CD14-positive monocyte (primary cell): ENCODE results near the gene ITPRIPL2. TPM values are rescaled to one million over a fixed set of nuclear protein-coding genes. Genes with fewer than 3 reads are reported as not detected.

Source experiments
- DNase-seq, 3 donors: peaks; one replicate each; pipeline ENCODE4 v3.0.0-alpha.2; 2011 to 2022
- H2AFZ ChIP-seq: 2 replicates; pipeline ENCODE4 v1.6.0; 2012; ENCODE audit warnings: mild to moderate bottlenecking, low read depth, low read length, inconsistent platforms; ENCODE audit not compliant: insufficient read depth, poor library complexity, severe bottlenecking
- H3K27ac ChIP-seq, 2 donors: 1 replicate in 1 of 2; 2 replicates in 1 of 2; pipeline ENCODE4 v1.5.1; 2012 to 2013; ENCODE audit warnings: low read length in 2 of 2, control low read depth in 1 of 2, inconsistent platforms in 1 of 2, low read depth in 1 of 2, mild to moderate bottlenecking in 1 of 2
- H3K27me3 ChIP-seq, 2 donors: one replicate each; pipeline versions ENCODE4 v1.6.0 to v1.6.1; 2011 to 2013; ENCODE audit warnings: low read length in 2 of 2; ENCODE audit not compliant: control insufficient read depth in 2 of 2, insufficient read depth in 2 of 2
- H3K36me3 ChIP-seq, 2 donors: replicated peaks in 1 of 2; 1 replicate in 1 of 2; 2 replicates in 1 of 2; pipeline versions ENCODE4 v1.5.1 to v1.6.1; 2012 to 2013; ENCODE audit warnings: low read length in 2 of 2, control low read depth in 1 of 2, inconsistent platforms in 1 of 2, mild to moderate bottlenecking in 1 of 2; ENCODE audit not compliant: insufficient read depth in 2 of 2, control insufficient read depth in 1 of 2
- H3K4me1 ChIP-seq, 2 donors: 1 replicate in 1 of 2; 2 replicates in 1 of 2; pipeline versions ENCODE4 v1.5.1 to v1.6.1; 2012 to 2013; ENCODE audit warnings: low read length in 2 of 2, control low read depth in 1 of 2, inconsistent platforms in 1 of 2, mild to moderate bottlenecking in 1 of 2, moderate library complexity in 1 of 2; ENCODE audit not compliant: insufficient read depth in 2 of 2, control insufficient read depth in 1 of 2
- H3K4me2 ChIP-seq: replicated peaks from 2 replicates; pipeline ENCODE3; 2012; ENCODE audit warnings: low read length, moderate library complexity, mild to moderate bottlenecking; ENCODE audit not compliant: poor library complexity, severe bottlenecking; ENCODE audit errors: extremely low read depth
- H3K4me3 ChIP-seq, 3 experiments: fragments of 200-600 bp in 1 of 3; sonication (generic) in 1 of 3; replicated peaks in 1 of 3; 1 replicate in 2 of 3; 2 replicates in 1 of 3; pipeline ENCODE4 v1.5.1; 2011 to 2013; ENCODE audit warnings: low read length in 3 of 3, mild to moderate bottlenecking in 3 of 3, control low read depth in 2 of 3, low read depth in 2 of 3, inconsistent platforms in 1 of 3, moderate library complexity in 1 of 3
- H3K79me2 ChIP-seq: 2 replicates; pipeline ENCODE4 v1.6.0; 2012; ENCODE audit warnings: mild to moderate bottlenecking, control low read depth, inconsistent platforms, low read length, moderate library complexity; ENCODE audit not compliant: insufficient read depth
- H3K9ac ChIP-seq: 2 replicates; pipeline ENCODE4 v1.6.0; 2017; ENCODE audit warnings: low read length, mild to moderate bottlenecking; ENCODE audit not compliant: insufficient read depth, poor library complexity, severe bottlenecking
- H3K9me3 ChIP-seq, 2 donors: replicated peaks in 1 of 2; 1 replicate in 1 of 2; 2 replicates in 1 of 2; pipeline versions ENCODE4 v1.5.1 to v1.6.1; 2012 to 2013; ENCODE audit warnings: low read length in 2 of 2, control low read depth in 1 of 2; ENCODE audit not compliant: control insufficient read depth in 1 of 2, insufficient read depth in 1 of 2
- H4K20me1 ChIP-seq: 2 replicates; pipeline ENCODE4 v1.6.0; 2012; ENCODE audit warnings: mild to moderate bottlenecking, low read length, control low read depth, moderate library complexity; ENCODE audit not compliant: insufficient read depth
- H3K27ac Mint-ChIP-seq, 7 donors: one replicate each; pipeline ENCODE4 v1.8.0; 2020; ENCODE audit warnings: mild to moderate bottlenecking in 7 of 7, mixed read lengths in 7 of 7, moderate library complexity in 6 of 7, inconsistent platforms in 2 of 7
- H3K27me3 Mint-ChIP-seq, 3 donors: one replicate each; pipeline ENCODE4 v1.8.0; 2021 to 2022; ENCODE audit warnings: low read depth in 3 of 3, mild to moderate bottlenecking in 3 of 3, mixed read lengths in 3 of 3, moderate library complexity in 3 of 3, inconsistent platforms in 1 of 3
- H3K36me3 Mint-ChIP-seq, 2 donors: one replicate each; pipeline ENCODE4 v1.8.0; 2020; ENCODE audit warnings: mixed read lengths in 2 of 2, inconsistent platforms in 1 of 2, mild to moderate bottlenecking in 1 of 2
- H3K4me1 Mint-ChIP-seq: one replicate; pipeline ENCODE4 v1.8.0; 2020; ENCODE audit warnings: mild to moderate bottlenecking, mixed read lengths
- H3K4me3 Mint-ChIP-seq, 2 donors: one replicate each; pipeline ENCODE4 v1.8.0; 2020; ENCODE audit warnings: mild to moderate bottlenecking in 2 of 2, mixed read lengths in 2 of 2, moderate library complexity in 1 of 2
- H3K9me3 Mint-ChIP-seq, 7 donors: one replicate each; pipeline ENCODE4 v1.8.0; 2020 to 2022; ENCODE audit warnings: mixed read lengths in 7 of 7, mild to moderate bottlenecking in 6 of 7, moderate library complexity in 6 of 7, inconsistent platforms in 2 of 7
- WGBS: methylation state at CpG from one replicate; pipeline ENCODE4 v1.1.5; 2013; ENCODE audit warnings: missing lambda C conversion rate; ENCODE audit not compliant: insufficient coverage; 5-methylcytosine and 5-hydroxymethylcytosine counted together
- intact Hi-C, 2 donors: fragments of 100-400 bp; cut with micrococcal nuclease; formaldehyde crosslinking; loops; one replicate each; pipeline versions ENCODE4 v1.15.0 to v1.15.1; 2023
- polyA plus RNA-seq, 3 donors: library from polyadenylated mRNA; depleted of rRNA in 1 of 3; unstranded in 2 of 3; stranded (reverse) in 1 of 3; fragments of 300-500 nt in 2 of 3; fragments of >200 nt in 1 of 3; fragmentation: Illumina TruSeq in 2 of 3; gene quantifications; 1 replicate in 2 of 3; 2 replicates in 1 of 3; pipeline ENCODE4 v1.2.3, GENCODE V29; 2012 to 2021
- TF ChIP-seq, protein P1 (sequence below): fragments of 200-600 bp; IDR thresholded peaks from one replicate; pipeline ENCODE4 v1.8.0; 2022; ENCODE audit warnings: antibody characterized with exemption, mild to moderate bottlenecking

Gene ITPRIPL2
- polyA plus RNA-seq, 3 donors: 7.9 to 9.0 (median 8.2) TPM

DNA sequence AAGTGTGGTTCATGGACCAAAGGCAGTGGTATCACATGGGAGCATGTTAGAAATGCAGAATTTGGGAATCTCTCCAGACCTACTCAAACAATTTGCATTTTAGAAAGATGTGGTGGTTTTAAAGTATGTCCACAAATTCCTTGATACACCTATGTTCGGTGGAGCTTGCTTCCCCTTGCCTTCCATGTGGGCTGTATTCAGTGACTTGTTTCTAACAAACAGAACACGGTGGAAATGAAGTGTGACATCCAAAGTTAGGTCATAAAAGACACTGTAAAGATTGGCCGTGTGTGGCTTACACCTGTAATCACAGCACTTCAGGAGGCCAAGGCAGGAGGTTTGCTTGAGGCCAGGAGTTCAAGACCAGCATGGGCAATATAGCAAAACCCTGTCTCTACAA is 29.6 kb upstream of the ITPRIPL2 start:
- H3K4me3 ChIP-seq: no peak overlapping the region
- H2AFZ ChIP-seq: no peak overlapping the region
- H3K4me1 Mint-ChIP-seq: peaks cover 13% of the 10 kb centered on the region
- no peak overlapping the region for H3K27ac Mint-ChIP-seq
- H3K4me1 ChIP-seq: peaks cover 14% of the 10 kb centered on the region in 2 donors
- H3K36me3 Mint-ChIP-seq: peaks cover 18 to 21% of the 10 kb centered on the region in 2 donors
- intact Hi-C loops: loop anchor here (5.0 to 10.0 kb wide), 2 partner anchors 418 to 801 kb away; partner anchors contain the start of gene GPRC5B (in 1 of the 2)
- no peak overlapping the region for H3K9ac ChIP-seq
- H3K9me3 ChIP-seq: no peaks in the 10 kb centered on the region
- H3K27me3 ChIP-seq: peaks cover 0 to 19% of the 10 kb centered on the region in 2 donors
- H3K79me2 ChIP-seq: no peaks in the 10 kb centered on the region
- peaks cover 0 to 5% (median 0%) of the 10 kb centered on the region in 7 donors for H3K9me3 Mint-ChIP-seq
- peaks cover 14 to 16% (median 16%) of the 10 kb centered on the region in 3 donors for H3K27me3 Mint-ChIP-seq
- peaks cover 5 to 25% of the 10 kb centered on the region in 2 donors for H3K36me3 ChIP-seq
- no peak overlapping the region for H3K4me2 ChIP-seq
- WGBS: 100% methylated on average over 2 of the region's 3 CpGs
- TF ChIP-seq, protein P1, sequence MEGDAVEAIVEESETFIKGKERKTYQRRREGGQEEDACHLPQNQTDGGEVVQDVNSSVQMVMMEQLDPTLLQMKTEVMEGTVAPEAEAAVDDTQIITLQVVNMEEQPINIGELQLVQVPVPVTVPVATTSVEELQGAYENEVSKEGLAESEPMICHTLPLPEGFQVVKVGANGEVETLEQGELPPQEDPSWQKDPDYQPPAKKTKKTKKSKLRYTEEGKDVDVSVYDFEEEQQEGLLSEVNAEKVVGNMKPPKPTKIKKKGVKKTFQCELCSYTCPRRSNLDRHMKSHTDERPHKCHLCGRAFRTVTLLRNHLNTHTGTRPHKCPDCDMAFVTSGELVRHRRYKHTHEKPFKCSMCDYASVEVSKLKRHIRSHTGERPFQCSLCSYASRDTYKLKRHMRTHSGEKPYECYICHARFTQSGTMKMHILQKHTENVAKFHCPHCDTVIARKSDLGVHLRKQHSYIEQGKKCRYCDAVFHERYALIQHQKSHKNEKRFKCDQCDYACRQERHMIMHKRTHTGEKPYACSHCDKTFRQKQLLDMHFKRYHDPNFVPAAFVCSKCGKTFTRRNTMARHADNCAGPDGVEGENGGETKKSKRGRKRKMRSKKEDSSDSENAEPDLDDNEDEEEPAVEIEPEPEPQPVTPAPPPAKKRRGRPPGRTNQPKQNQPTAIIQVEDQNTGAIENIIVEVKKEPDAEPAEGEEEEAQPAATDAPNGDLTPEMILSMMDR: no peak
- H3K27ac ChIP-seq: no peak overlapping the region
- no peaks in the 10 kb centered on the region for H4K20me1 ChIP-seq
- no peak overlapping the region for H3K4me3 Mint-ChIP-seq
- no peak for DNase-seq

DNA sequence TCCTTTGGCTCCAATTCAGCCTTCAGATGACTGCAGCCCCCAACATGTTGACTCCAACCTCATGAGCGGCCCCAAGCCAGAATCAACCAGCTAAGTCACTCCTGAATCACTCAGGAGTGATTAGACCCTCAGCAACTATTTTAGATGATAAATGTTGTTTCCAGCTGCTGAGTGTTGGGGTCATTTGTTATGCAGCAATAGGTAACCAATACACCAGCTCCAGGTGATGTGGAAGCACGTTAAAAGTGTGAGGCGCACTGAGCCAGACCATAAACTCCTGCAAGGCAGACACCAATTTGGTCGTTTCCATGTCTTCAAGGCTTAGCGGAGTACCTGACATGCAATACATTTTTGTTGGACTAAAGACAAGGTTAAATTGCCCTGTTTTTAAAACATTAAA is 28.9 kb upstream of the ITPRIPL2 start:
- no peak overlapping the region for H3K4me2 ChIP-seq
- intact Hi-C loops: loop anchor here (5.0 to 10.0 kb wide), 4 partner anchors 82 to 800 kb away; partner anchors contain the start of genes GPRC5B (in 1 of the 2) and SYT17 (in 1 of the 2)
- no peak overlapping the region for H3K4me3 ChIP-seq
- DNase-seq: no peak
- H3K27ac Mint-ChIP-seq: no peak overlapping the region
- H3K4me1 ChIP-seq: peaks cover 14% of the 10 kb centered on the region in 2 donors
- H3K27ac ChIP-seq: no peak overlapping the region
- H3K27me3 ChIP-seq: peaks cover 0 to 19% of the 10 kb centered on the region in 2 donors
- no peaks in the 10 kb centered on the region for H3K79me2 ChIP-seq
- H3K36me3 ChIP-seq: peaks cover 0 to 19% of the 10 kb centered on the region in 2 donors
- peaks cover 14 to 16% (median 16%) of the 10 kb centered on the region in 3 donors for H3K27me3 Mint-ChIP-seq
- peaks cover 11 to 16% of the 10 kb centered on the region in 2 donors for H3K36me3 Mint-ChIP-seq
- no peaks in the 10 kb centered on the region for H4K20me1 ChIP-seq
- WGBS: 87% methylated on average over 2 of the region's 5 CpGs
- H3K9me3 ChIP-seq: no peaks in the 10 kb centered on the region
- TF ChIP-seq, protein P1: no peak
- peaks cover 0 to 4% (median 0%) of the 10 kb centered on the region in 7 donors for H3K9me3 Mint-ChIP-seq
- peak overlapping the region in 1 of 2 donors; percentile 21 for H3K4me3 Mint-ChIP-seq
- no peak overlapping the region for H3K9ac ChIP-seq
- peaks cover 13% of the 10 kb centered on the region for H3K4me1 Mint-ChIP-seq
- no peak overlapping the region for H2AFZ ChIP-seq
